Tibial nerve (tissue), 4 donors: Measurements from ENCODE around the gene MRPL30. TPM values are rescaled to one million over a fixed set of nuclear protein-coding genes. Genes with fewer than 3 reads are reported as not detected.
A peak's percentile ranks its signal among the peaks of the same experiment; 100 is the strongest.

Experiments
- DNase-seq, 2 donors: peaks; one replicate each; pipeline ENCODE4 v3.0.0-alpha.2; 2019; ENCODE audit warnings: low spot score in 2 of 2
- H3K27ac ChIP-seq, 4 donors: fragments of 200-600 bp; sonication (generic) in 3 of 4; one replicate each; pipeline ENCODE4 v1.5.1; 2017 to 2019; ENCODE audit warnings: mild to moderate bottlenecking in 1 of 4
- H3K27me3 ChIP-seq, 2 donors: fragments of 200-600 bp; sonication (generic) in 1 of 2; one replicate each; pipeline versions ENCODE4 v1.5.1 to v1.6.0; 2017 to 2019
- H3K36me3 ChIP-seq, 3 donors: fragments of 200-600 bp; sonication (generic); one replicate each; pipeline ENCODE4 v1.5.1; 2018 to 2019
- H3K4me1 ChIP-seq, 4 donors: fragments of 200-600 bp; sonication (generic) in 3 of 4; one replicate each; pipeline ENCODE4 v1.5.1; 2017 to 2019
- H3K4me3 ChIP-seq, 4 donors: fragments of 200-600 bp; sonication (generic) in 3 of 4; one replicate each; pipeline ENCODE4 v1.5.1; 2017 to 2019; ENCODE audit warnings: mild to moderate bottlenecking in 1 of 4, moderate library complexity in 1 of 4
- H3K9me3 ChIP-seq, 4 donors: fragments of 200-600 bp; sonication (generic) in 3 of 4; one replicate each; pipeline ENCODE4 v1.5.1; 2017 to 2019
- EP300 ChIP-seq, 2 donors: sonication (generic); formaldehyde crosslinking; IDR thresholded peaks; one replicate each; pipeline ENCODE4 v1.6.1; 2017; ENCODE audit warnings: antibody characterized with exemption in 2 of 2, mild to moderate bottlenecking in 1 of 2
- POLR2A ChIP-seq, 2 donors: fragments of 450-650 bp; IDR thresholded peaks; one replicate each; pipeline ENCODE4 v1.6.1; 2017; ENCODE audit warnings: antibody characterized with exemption in 2 of 2, mild to moderate bottlenecking in 2 of 2, moderate library complexity in 2 of 2
- WGBS, 2 donors: methylation state at CpG; one replicate each; pipeline ENCODE4 v1.1.5; 2018; 5-methylcytosine and 5-hydroxymethylcytosine counted together
- total RNA-seq, 4 donors: library from RNA; depleted of rRNA; stranded (reverse); fragments of >200 nt; gene quantifications; one replicate each; pipeline ENCODE4 v1.1.0, GENCODE V29; 2016
- TF ChIP-seq, protein P1 (sequence below), 5 experiments: fragments of 200-600 bp in 3 of 5; fragments of 450-650 bp in 2 of 5; sonication (generic) in 3 of 5; IDR thresholded peaks; one replicate each; pipeline ENCODE4 v1.5.1; 2016 to 2019; ENCODE audit warnings: antibody characterized with exemption in 5 of 5, mild to moderate bottlenecking in 3 of 5, moderate library complexity in 2 of 5

MRPL30 gene
- total RNA-seq, 4 donors from 2014 or later: 19.4 to 27.0 (median 21.7) TPM

DNA sequence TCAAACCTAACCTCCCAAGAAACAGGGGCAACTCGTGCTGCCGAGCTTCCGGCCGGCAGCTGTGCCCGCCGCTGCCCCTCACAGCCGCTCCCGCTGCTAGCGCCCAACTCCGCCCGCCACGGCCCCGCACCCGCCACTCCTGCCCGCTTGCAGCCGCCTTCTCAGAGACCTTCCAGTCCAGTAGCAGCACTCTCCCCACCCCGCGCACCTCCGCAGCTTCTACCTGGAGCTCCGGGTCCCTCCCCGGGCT lies 40.2 kb upstream of the MRPL30 start:
- Histone ChIP-seq H3K27me3 (no peaks in the 10 kb centered on the region), H3K36me3 (no peaks in the 10 kb centered on the region), H3K4me1 (peaks cover 0 to 19% (median 0%) of the 10 kb centered on the region in 4 donors), H3K4me3 (peak overlapping the region; percentile 58 to 91 (median 74)), H3K27ac (peak overlapping the region; percentile 18 to 91 (median 87)), H3K9me3 (no peaks in the 10 kb centered on the region)
- 0 to 1% methylated on average over 3 to 20 of the region's 21 CpGs for WGBS, 2 donors
- no peak for DNase-seq
- TF ChIP-seq, protein P1, sequence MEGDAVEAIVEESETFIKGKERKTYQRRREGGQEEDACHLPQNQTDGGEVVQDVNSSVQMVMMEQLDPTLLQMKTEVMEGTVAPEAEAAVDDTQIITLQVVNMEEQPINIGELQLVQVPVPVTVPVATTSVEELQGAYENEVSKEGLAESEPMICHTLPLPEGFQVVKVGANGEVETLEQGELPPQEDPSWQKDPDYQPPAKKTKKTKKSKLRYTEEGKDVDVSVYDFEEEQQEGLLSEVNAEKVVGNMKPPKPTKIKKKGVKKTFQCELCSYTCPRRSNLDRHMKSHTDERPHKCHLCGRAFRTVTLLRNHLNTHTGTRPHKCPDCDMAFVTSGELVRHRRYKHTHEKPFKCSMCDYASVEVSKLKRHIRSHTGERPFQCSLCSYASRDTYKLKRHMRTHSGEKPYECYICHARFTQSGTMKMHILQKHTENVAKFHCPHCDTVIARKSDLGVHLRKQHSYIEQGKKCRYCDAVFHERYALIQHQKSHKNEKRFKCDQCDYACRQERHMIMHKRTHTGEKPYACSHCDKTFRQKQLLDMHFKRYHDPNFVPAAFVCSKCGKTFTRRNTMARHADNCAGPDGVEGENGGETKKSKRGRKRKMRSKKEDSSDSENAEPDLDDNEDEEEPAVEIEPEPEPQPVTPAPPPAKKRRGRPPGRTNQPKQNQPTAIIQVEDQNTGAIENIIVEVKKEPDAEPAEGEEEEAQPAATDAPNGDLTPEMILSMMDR (IDR thresholded peaks at IDR 0.05): peak in 1 of 5 experiments; percentile 13
- no peak for TF ChIP-seq EP300 (IDR thresholded peaks at IDR 0.05)
- peak in 1 of 2 donors; percentile 62 for TF ChIP-seq POLR2A (IDR thresholded peaks at IDR 0.05)

GRCh38 chr2:99141110-99142108 lies 39.6 kb upstream of the MRPL30 start, which contains the start of gene C2orf15:
Gene C2orf15 (plus strand): TSS chr2:99141707. CDS start chr2:99150559, 8,852 bp downstream.
- Histone ChIP-seq H3K36me3 (no peaks in the 10 kb centered on the region), H3K27ac (peak within 1 kb of the TSS; percentile 18 to 91 (median 87)), H3K9me3 (no peaks in the 10 kb centered on the region), H3K4me1 (peaks cover 0 to 19% (median 0%) of the 10 kb centered on the region in 4 donors), H3K27me3 (no peaks in the 10 kb centered on the region), H3K4me3 (peak within 1 kb of the TSS; percentile 58 to 91 (median 74))
- peak; percentile 84 to 94 for DNase-seq
- TF ChIP-seq POLR2A (IDR thresholded peaks at IDR 0.05): peak in 1 of 2 donors; percentile 93
- TF ChIP-seq, protein P1 (IDR thresholded peaks at IDR 0.05): no peak
- TF ChIP-seq EP300 (IDR thresholded peaks at IDR 0.05): peak in 1 of 2 donors; percentile 90
- 1% methylated on average over 40 to 63 of the region's 84 CpGs for WGBS, 2 donors

GRCh38 chr2:99150706-99151105 lies 30.3 kb upstream of the MRPL30 start:
- H3K4me3 ChIP-seq: no peak overlapping the region
- H3K27me3 ChIP-seq: no peaks in the 10 kb centered on the region
- H3K36me3 ChIP-seq: no peaks in the 10 kb centered on the region
- TF ChIP-seq POLR2A (IDR thresholded peaks at IDR 0.05): no peak
- TF ChIP-seq, protein P1 (IDR thresholded peaks at IDR 0.05): no peak
- no peak for TF ChIP-seq EP300 (IDR thresholded peaks at IDR 0.05)
- peaks cover 0 to 13% (median 10%) of the 10 kb centered on the region in 4 donors for H3K4me1 ChIP-seq
- WGBS, 2 donors: 81 to 97% methylated on average over 1 of the region's 1 CpG
- no peak for DNase-seq
- no peak overlapping the region for H3K27ac ChIP-seq
- no peaks in the 10 kb centered on the region for H3K9me3 ChIP-seq

GRCh38 chr2:99152199-99152895 lies 28.6 kb upstream of the MRPL30 start:
- TF ChIP-seq, protein P1 (IDR thresholded peaks at IDR 0.05): no peak

More at GRCh38 chr2:99152199-99152895, 28.6 kb upstream of the MRPL30 start:
- Histone ChIP-seq H3K4me1 (peaks cover 0 to 26% (median 11%) of the 10 kb centered on the region in 4 donors), H3K27ac (no peak overlapping the region), H3K27me3 (no peaks in the 10 kb centered on the region), H3K36me3 (peaks cover 0 to 7% (median 0%) of the 10 kb centered on the region in 3 donors), H3K9me3 (no peaks in the 10 kb centered on the region), H3K4me3 (no peak overlapping the region)
- DNase-seq: no peak
- WGBS, 2 donors: 69% methylated on average over 7 of the region's 7 CpGs
